Endothelial cell of umbilical vein (primary cell): ENCODE results near the gene FBXL17. TPM values are rescaled to one million over a fixed set of nuclear protein-coding genes. Genes with fewer than 3 reads are reported as not detected.

ENCODE experiments used
- BruUV-seq: library from RNA; stranded (reverse); fragments of 400-500 nt; replicated peaks from 2 replicates; lab custom pipeline; 2021; lab: Mats Ljungman, UMichigan
- CTCF ChIA-PET: fragments of 300-600, 350-600 bp; sonication (Branson Sonifier 250); formaldehyde crosslinking; loops from one replicate; lab custom pipeline; 2021; ENCODE audit warnings: antibody characterized with exemption, inconsistent platforms; lab: Charles Lee
- POLR2A ChIA-PET: fragments of 300-600, 350-600 bp; sonication (Branson Sonifier 250); formaldehyde crosslinking; loops from one replicate; lab custom pipeline; 2021; ENCODE audit warnings: antibody characterized with exemption, inconsistent platforms; lab: Charles Lee
- DNase-seq: peaks from one replicate; pipeline ENCODE4 v3.0.0-alpha.2; 2011; ENCODE audit warnings: low read depth, low spot score
- FAIRE-seq: peaks from 2 replicates; lab custom pipeline; 2011; peaks lifted over from hg19 to GRCh38; lab: Jason Lieb, UNC
- H2AFZ ChIP-seq: 2 replicates; pipeline ENCODE4 v1.6.0; 2012; ENCODE audit warnings: low read depth, low read length, control low read depth, inconsistent platforms
- H3K27ac ChIP-seq: 2 replicates; pipeline ENCODE4 v1.5.1; 2011; ENCODE audit warnings: low read depth, mild to moderate bottlenecking, control low read depth, low read length, moderate library complexity; ENCODE audit not compliant: insufficient read depth
- H3K27me3 ChIP-seq, 2 experiments: 2 replicates each; pipeline versions ENCODE4 v1.6.0 to v1.6.1; 2011; ENCODE audit warnings: low read length in 2 of 2, mixed read lengths in 1 of 2; ENCODE audit not compliant: control insufficient read depth in 2 of 2, insufficient read depth in 2 of 2
- H3K36me3 ChIP-seq, 2 experiments: 2 replicates in 1 of 2; 3 replicates in 1 of 2; pipeline ENCODE4 v1.5.1; 2011; ENCODE audit warnings: low read length in 2 of 2, mild to moderate bottlenecking in 1 of 2, moderate library complexity in 1 of 2; ENCODE audit not compliant: control insufficient read depth in 2 of 2, insufficient read depth in 2 of 2; ENCODE audit errors: extremely low read depth in 1 of 2
- H3K4me1 ChIP-seq: 3 replicates; pipeline ENCODE4 v1.5.1; 2011; ENCODE audit warnings: mild to moderate bottlenecking, low read length; ENCODE audit not compliant: control insufficient read depth, insufficient read depth; ENCODE audit errors: extremely low read depth
- H3K4me2 ChIP-seq: 2 replicates; pipeline ENCODE4 v1.6.1; 2011; ENCODE audit warnings: low read length, control low read depth, mixed read lengths; ENCODE audit not compliant: insufficient read depth
- H3K4me3 ChIP-seq, 3 experiments: fragments of 200-600 bp in 1 of 3; sonication (generic), shearing (Covaris generic) in 1 of 3; replicated peaks in 1 of 3; 2 replicates each; pipeline ENCODE4 v1.5.1; 2011 to 2016; ENCODE audit warnings: control low read depth in 3 of 3, low read length in 3 of 3, mild to moderate bottlenecking in 2 of 3, inconsistent platforms in 1 of 3, low read depth in 1 of 3, moderate library complexity in 1 of 3; ENCODE audit not compliant: insufficient read depth in 1 of 3
- H3K79me2 ChIP-seq: 2 replicates; pipeline ENCODE4 v1.6.0; 2012; ENCODE audit warnings: low read length, inconsistent platforms; ENCODE audit not compliant: control insufficient read depth, insufficient read depth
- H3K9ac ChIP-seq: replicated peaks from 2 replicates; pipeline ENCODE3; 2011; ENCODE audit warnings: low read length, control low read depth; ENCODE audit not compliant: insufficient read depth; ENCODE audit errors: extremely low read depth
- H3K9me1 ChIP-seq: replicated peaks from 3 replicates; pipeline ENCODE4 v1.6.0; 2011; ENCODE audit warnings: mild to moderate bottlenecking, low read length; ENCODE audit not compliant: control insufficient read depth, insufficient read depth; ENCODE audit errors: extremely low read depth
- H3K9me3 ChIP-seq: replicated peaks from 2 replicates; pipeline ENCODE4 v1.5.1; 2012; ENCODE audit warnings: low read length, inconsistent platforms; ENCODE audit not compliant: control insufficient read depth, insufficient read depth
- H4K20me1 ChIP-seq: replicated peaks from 2 replicates; pipeline ENCODE3; 2011; ENCODE audit warnings: mild to moderate bottlenecking, low read length; ENCODE audit not compliant: control insufficient read depth, insufficient read depth; ENCODE audit errors: extremely low read depth
- CTCF ChIP-seq, 2 donors: IDR thresholded peaks; 1 replicate in 1 of 2; 2 replicates in 1 of 2; pipeline ENCODE4 v1.5.1; 2011; ENCODE audit warnings: low read length in 2 of 2, mild to moderate bottlenecking in 2 of 2, moderate library complexity in 2 of 2, control low read depth in 1 of 2, inconsistent platforms in 1 of 2, low read depth in 1 of 2; ENCODE audit not compliant: insufficient read depth in 1 of 2; ENCODE audit errors: extremely low read depth in 1 of 2
- EZH2 ChIP-seq: IDR thresholded peaks from 2 replicates; pipeline ENCODE4 v1.6.1; 2012; ENCODE audit warnings: borderline replicate concordance, low read depth, mild to moderate bottlenecking, moderate library complexity, low read length, inconsistent platforms; ENCODE audit not compliant: severe bottlenecking
- FOS ChIP-seq: IDR thresholded peaks from 2 replicates; pipeline ENCODE4 v1.6.1; 2011; ENCODE audit warnings: mild to moderate bottlenecking, low read length, moderate library complexity, borderline replicate concordance; ENCODE audit not compliant: insufficient read depth
- GATA2 ChIP-seq: IDR thresholded peaks from 2 replicates; pipeline ENCODE4 v1.7.0; 2011; ENCODE audit warnings: low read depth, mild to moderate bottlenecking, moderate library complexity, mixed read lengths, low read length; ENCODE audit not compliant: insufficient read length, insufficient read depth
- JUN ChIP-seq: IDR thresholded peaks from 2 replicates; pipeline ENCODE4 v1.6.1; 2011; ENCODE audit warnings: borderline replicate concordance, low read depth; ENCODE audit not compliant: insufficient read length, insufficient read depth
- MAX ChIP-seq: IDR thresholded peaks from 2 replicates; pipeline ENCODE4 v1.6.1; 2011; ENCODE audit not compliant: insufficient read depth, insufficient read length
- MYC ChIP-seq: IDR thresholded peaks from one replicate; pipeline ENCODE4 v1.6.1; 2011; ENCODE audit warnings: mild to moderate bottlenecking, low read depth, low read length
- POLR2A ChIP-seq: IDR thresholded peaks from 2 replicates; pipeline ENCODE4 v1.6.1; 2012; ENCODE audit warnings: low read depth, mild to moderate bottlenecking, control low read depth, low read length
- POLR2AphosphoS5 ChIP-seq: IDR thresholded peaks from 2 replicates; pipeline ENCODE4 v1.6.1; 2012; ENCODE audit warnings: low read depth, mild to moderate bottlenecking, control low read depth, low read length, moderate library complexity; ENCODE audit not compliant: insufficient read depth
- dilution Hi-C: fragments of 300-500 bp; cut with MboI; formaldehyde crosslinking; loops from one replicate; pipeline ENCODE4 v1.15.0; 2019; ENCODE audit warnings: low sequenced_read_pairs; ENCODE audit not compliant: extremely low pct_ligation_motif_present
- intact Hi-C: fragments of 100-400 bp; cut with micrococcal nuclease; formaldehyde crosslinking; loops from one replicate; pipeline ENCODE4 v1.10.0; 2022
- polyA plus RNA-seq, 4 experiments: library from polyadenylated mRNA; depleted of rRNA in 3 of 4; stranded (reverse) in 3 of 4; unstranded in 1 of 4; fragments of >200 nt; gene quantifications; 2 replicates each; pipeline versions ENCODE4 v1.2.1 to v1.2.3, GENCODE V29; 2011 to 2012; ENCODE audit warnings: missing spikeins in 1 of 4
- total RNA-seq: library from RNA; stranded (reverse); gene quantifications from 2 replicates; pipeline ENCODE4 v1.2.3, GENCODE V29; 2021

Gene FBXL17
- total and polyA plus RNA-seq, 2 donors (not counting 3 experiments of a cell fraction or from before 2014, with no cell fraction given): 2.7 to 8.8 TPM

- CTCF ChIA-PET: interaction anchor here (1.3 kb wide), 1 partner anchor 12 kb away, joined by 3 read pairs; no protein-coding TSS in a partner anchor
- Histone ChIP-seq H3K79me2 (no peaks in the 10 kb centered on the region), H3K27ac (no peak overlapping the region), H3K9me1 (no peaks in the 10 kb centered on the region), H3K4me2 (no peak overlapping the region), H3K4me1 (no peaks in the 10 kb centered on the region), H3K9me3 (no peaks in the 10 kb centered on the region), H3K9ac (no peak overlapping the region), H3K36me3 (no peaks in the 10 kb centered on the region), H3K4me3 (no peak overlapping the region), H3K27me3 (no peaks in the 10 kb centered on the region), H2AFZ (no peak overlapping the region), H4K20me1 (no peaks in the 10 kb centered on the region)
- TF ChIP-seq POLR2A (no peak), CTCF (IDR thresholded peaks at IDR 0.05; ENCODE audit: extremely low read depth in 1 of 2, insufficient read depth in 1 of 2, low read depth in 1 of 2, low read length in 2 of 2) (no peak), FOS (no peak), MYC (no peak), GATA2 (no peak), EZH2 (no peak), POLR2AphosphoS5 (no peak), MAX (no peak), JUN (no peak)
- FAIRE-seq: no peak
- POLR2A ChIA-PET: no interaction called here
- DNase-seq: no peak
- intact Hi-C loops (loop anchor here (10.0 kb wide), 1 partner anchor 238 kb away; no protein-coding TSS in a partner anchor), dilution Hi-C loops (no loop called here)
- BruUV-seq: no TSS peak
Measured at GRCh38 chr5:107952450-107952849, 429.4 kb downstream of the FBXL17 start.
